Thyroid gland (tissue), 4 donors: ENCODE data around the gene INSYN1. TPM values are rescaled to one million over a fixed set of nuclear protein-coding genes. Genes with fewer than 3 reads are reported as not detected.
A peak's percentile ranks its signal among the peaks of the same experiment; 100 is the strongest.

Source experiments
- DNase-seq, 2 donors: peaks; one replicate each; pipeline ENCODE4 v3.0.0-alpha.2; 2019
- H3K27ac ChIP-seq, 3 donors: fragments of 200-600 bp; sonication (generic); 1 replicate in 2 of 3; 2 replicates in 1 of 3; pipeline ENCODE4 v1.5.1; 2016 to 2019; ENCODE audit warnings: mild to moderate bottlenecking in 1 of 3, moderate library complexity in 1 of 3
- H3K27me3 ChIP-seq: fragments of 200-600 bp; sonication (generic); one replicate; pipeline ENCODE4 v1.5.1; 2019
- H3K36me3 ChIP-seq, 2 donors: fragments of 200-600 bp; sonication (generic); one replicate each; pipeline ENCODE4 v1.5.1; 2016 to 2019
- H3K4me1 ChIP-seq, 2 donors: fragments of 200-600 bp; sonication (generic); one replicate each; pipeline ENCODE4 v1.5.1; 2017 to 2019
- H3K4me3 ChIP-seq, 3 donors: fragments of 200-600 bp; sonication (generic); replicated peaks in 1 of 3; 1 replicate in 2 of 3; 2 replicates in 1 of 3; pipeline ENCODE4 v1.5.1; 2016; ENCODE audit warnings: mild to moderate bottlenecking in 1 of 3
- H3K9me3 ChIP-seq: fragments of 200-600 bp; sonication (generic); one replicate; pipeline ENCODE4 v1.5.1; 2017
- POLR2A ChIP-seq, 2 donors: fragments of 450-650 bp; IDR thresholded peaks; one replicate each; pipeline ENCODE4 v1.6.1; 2017; ENCODE audit warnings: antibody characterized with exemption in 2 of 2, mild to moderate bottlenecking in 2 of 2, moderate library complexity in 1 of 2
- WGBS, 2 donors: methylation state at CpG; one replicate each; pipeline ENCODE4 v1.1.5; 2017; 5-methylcytosine and 5-hydroxymethylcytosine counted together
- intact Hi-C: fragments of 100-400 bp; cut with DNase I; formaldehyde crosslinking; loops from one replicate; pipeline ENCODE4 v1.15.1; 2023
- total RNA-seq, 4 donors: library from RNA; depleted of rRNA; stranded (reverse); fragments of >200 nt; gene quantifications; one replicate each; pipeline ENCODE4 v1.2.3, GENCODE V29; 2016
- TF ChIP-seq, protein P1 (sequence below), 6 experiments: fragments of 200-600 bp in 3 of 6; fragments of 450-650 bp in 3 of 6; sonication (generic) in 3 of 6; IDR thresholded peaks; one replicate each; pipeline ENCODE4 v1.5.1; 2016 to 2019; ENCODE audit warnings: antibody characterized with exemption in 6 of 6, mild to moderate bottlenecking in 2 of 6, inconsistent platforms in 1 of 6, moderate library complexity in 1 of 6

INSYN1 gene
- total RNA-seq, 4 donors from 2014 or later = 0.83 to 2.5 (median 2.0) TPM

DNA sequence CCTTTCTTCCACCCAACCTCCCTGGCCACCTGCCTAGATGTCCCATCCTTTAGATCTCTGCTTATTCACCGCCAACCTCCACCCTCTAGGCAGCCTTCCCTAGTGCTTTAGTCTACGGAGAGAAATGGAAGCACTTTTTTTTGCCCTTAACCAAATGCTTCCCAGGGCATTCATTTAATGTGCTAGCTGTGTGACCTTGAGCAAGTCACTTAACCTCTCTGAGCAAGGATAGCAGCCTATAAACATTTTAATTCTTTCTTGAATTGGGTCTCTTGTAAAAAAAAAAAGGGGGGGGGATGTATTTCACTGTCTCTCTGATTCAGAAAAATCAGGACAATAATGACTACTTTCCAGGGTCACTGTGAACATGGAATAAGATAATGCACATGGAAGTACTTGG is 3.2 kb upstream of the INSYN1 start:
- TF ChIP-seq, protein P1, sequence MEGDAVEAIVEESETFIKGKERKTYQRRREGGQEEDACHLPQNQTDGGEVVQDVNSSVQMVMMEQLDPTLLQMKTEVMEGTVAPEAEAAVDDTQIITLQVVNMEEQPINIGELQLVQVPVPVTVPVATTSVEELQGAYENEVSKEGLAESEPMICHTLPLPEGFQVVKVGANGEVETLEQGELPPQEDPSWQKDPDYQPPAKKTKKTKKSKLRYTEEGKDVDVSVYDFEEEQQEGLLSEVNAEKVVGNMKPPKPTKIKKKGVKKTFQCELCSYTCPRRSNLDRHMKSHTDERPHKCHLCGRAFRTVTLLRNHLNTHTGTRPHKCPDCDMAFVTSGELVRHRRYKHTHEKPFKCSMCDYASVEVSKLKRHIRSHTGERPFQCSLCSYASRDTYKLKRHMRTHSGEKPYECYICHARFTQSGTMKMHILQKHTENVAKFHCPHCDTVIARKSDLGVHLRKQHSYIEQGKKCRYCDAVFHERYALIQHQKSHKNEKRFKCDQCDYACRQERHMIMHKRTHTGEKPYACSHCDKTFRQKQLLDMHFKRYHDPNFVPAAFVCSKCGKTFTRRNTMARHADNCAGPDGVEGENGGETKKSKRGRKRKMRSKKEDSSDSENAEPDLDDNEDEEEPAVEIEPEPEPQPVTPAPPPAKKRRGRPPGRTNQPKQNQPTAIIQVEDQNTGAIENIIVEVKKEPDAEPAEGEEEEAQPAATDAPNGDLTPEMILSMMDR (IDR thresholded peaks at IDR 0.05) = no peak
- TF ChIP-seq POLR2A (IDR thresholded peaks at IDR 0.05) = no peak
- Histone ChIP-seq H3K27ac (no peak overlapping the region), H3K4me3 (no peak overlapping the region), H3K9me3 (no peaks in the 10 kb centered on the region), H3K36me3 (no peaks in the 10 kb centered on the region), H3K4me1 (peaks cover 9 to 12% of the 10 kb centered on the region in 2 donors), H3K27me3 (peaks cover 7% of the 10 kb centered on the region)
- intact Hi-C loops = no loop called here
- 80 to 84% methylated on average over 2 of the region's 2 CpGs for WGBS, 2 donors
- DNase-seq = no peak

DNA sequence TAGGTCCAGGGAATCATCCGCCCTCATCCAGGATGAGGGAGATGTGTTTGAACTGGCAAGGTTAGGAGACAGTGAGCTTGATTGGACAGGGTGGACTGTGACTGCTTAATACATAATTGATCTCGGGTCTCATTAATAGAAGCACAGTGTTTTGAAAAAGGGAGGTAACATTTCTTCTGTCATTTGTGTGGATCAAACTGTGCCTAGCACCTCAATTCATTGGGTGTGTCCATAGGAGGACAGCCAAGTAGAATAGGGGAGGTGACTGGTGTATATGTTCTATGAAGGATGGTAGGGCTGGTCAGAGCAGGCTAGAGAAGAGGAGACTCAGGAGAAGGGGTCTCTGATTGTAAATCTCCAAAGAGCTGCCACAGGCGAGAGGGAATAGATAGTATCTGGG is 2.8 kb upstream of the INSYN1 start:
- no peaks in the 10 kb centered on the region for H3K36me3 ChIP-seq
- peaks cover 7% of the 10 kb centered on the region for H3K27me3 ChIP-seq
- no peak for DNase-seq
- no peak overlapping the region for H3K27ac ChIP-seq
- intact Hi-C loops = no loop called here
- no peak for TF ChIP-seq POLR2A (IDR thresholded peaks at IDR 0.05)
- TF ChIP-seq, protein P1 (IDR thresholded peaks at IDR 0.05) = no peak
- H3K4me3 ChIP-seq = no peak overlapping the region
- H3K9me3 ChIP-seq = no peaks in the 10 kb centered on the region
- peaks cover 9 to 12% of the 10 kb centered on the region in 2 donors for H3K4me1 ChIP-seq
- 86 to 91% methylated on average over 3 of the region's 3 CpGs for WGBS, 2 donors

DNA sequence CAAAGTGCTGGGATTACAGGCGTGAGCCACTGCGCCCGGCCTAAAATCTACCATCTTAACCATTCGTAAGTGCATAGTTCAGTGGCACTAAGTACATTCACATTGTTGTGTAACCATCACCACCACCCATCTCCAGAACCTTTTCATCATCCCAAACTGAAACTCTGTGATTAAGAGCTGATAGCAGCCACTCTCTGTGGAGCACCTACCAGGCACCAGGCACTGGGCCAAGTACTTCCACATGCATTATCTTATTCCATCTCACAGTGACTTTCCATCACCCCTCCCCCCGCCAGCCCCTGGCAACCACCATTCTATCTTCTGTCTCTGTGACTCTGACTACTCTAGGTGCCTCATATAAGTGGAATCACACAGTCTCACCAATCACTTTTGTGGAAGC is 2.3 kb upstream of the INSYN1 start:
- Histone ChIP-seq H3K4me1 (peaks cover 9 to 12% of the 10 kb centered on the region in 2 donors), H3K27me3 (peaks cover 7% of the 10 kb centered on the region), H3K9me3 (no peaks in the 10 kb centered on the region), H3K4me3 (no peak overlapping the region), H3K27ac (no peak overlapping the region), H3K36me3 (no peaks in the 10 kb centered on the region)
- TF ChIP-seq POLR2A (IDR thresholded peaks at IDR 0.05) = no peak
- TF ChIP-seq, protein P1 (IDR thresholded peaks at IDR 0.05) = no peak
- DNase-seq = no peak
- intact Hi-C loops = no loop called here
- WGBS, 2 donors = 87 to 94% methylated on average over 5 of the region's 5 CpGs

DNA sequence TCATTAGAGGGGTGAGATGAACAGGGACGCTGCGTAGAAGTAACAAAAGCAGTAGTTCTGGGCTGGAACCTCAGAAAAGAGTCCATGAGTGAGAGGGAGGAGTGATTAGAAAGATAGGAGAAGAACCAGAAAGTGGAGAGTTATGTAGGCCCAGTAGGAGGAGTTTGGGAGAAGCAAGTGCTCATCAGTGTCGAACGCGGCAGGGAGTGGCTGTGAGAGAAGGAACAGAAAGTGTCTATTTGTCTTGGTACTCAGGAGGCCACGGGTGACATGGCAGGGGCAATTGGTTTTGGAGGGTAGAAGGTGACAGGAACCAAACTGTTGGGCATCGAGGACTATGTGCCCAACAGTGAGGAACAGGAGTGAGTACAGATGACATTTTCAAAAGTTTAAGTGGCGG is 1.3 kb upstream of the INSYN1 start:
- Histone ChIP-seq H3K4me1 (peaks cover 9 to 12% of the 10 kb centered on the region in 2 donors), H3K36me3 (no peaks in the 10 kb centered on the region), H3K27ac (no peak overlapping the region), H3K27me3 (peaks cover 7% of the 10 kb centered on the region), H3K9me3 (no peaks in the 10 kb centered on the region), H3K4me3 (no peak overlapping the region)
- no peak for DNase-seq
- TF ChIP-seq, protein P1 (IDR thresholded peaks at IDR 0.05) = no peak
- no peak for TF ChIP-seq POLR2A (IDR thresholded peaks at IDR 0.05)
- intact Hi-C loops = no loop called here
- WGBS, 2 donors = 75 to 77% methylated on average over 8 of the region's 8 CpGs

DNA sequence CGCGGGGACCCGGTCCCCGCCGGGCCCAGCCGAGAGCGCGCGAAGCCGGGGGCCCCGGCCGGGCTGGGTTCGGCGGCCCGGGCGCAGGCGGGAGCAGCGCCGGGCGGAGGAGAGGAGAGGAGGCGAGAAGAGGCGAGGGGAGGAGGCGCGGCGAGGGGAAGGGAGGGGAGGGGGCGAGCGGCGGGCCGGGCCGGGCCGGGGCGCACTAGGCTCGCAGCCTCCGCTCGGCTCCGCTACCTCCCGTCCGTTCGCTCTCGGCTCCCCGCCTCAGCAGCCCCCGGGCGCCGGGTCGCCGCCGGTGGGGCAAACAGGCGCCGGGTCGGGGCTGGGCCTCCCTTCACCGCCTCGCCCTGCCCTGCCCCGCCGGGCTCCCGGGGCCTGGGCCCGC is 351 bp downstream of the INSYN1 start:
- H3K36me3 ChIP-seq = no peaks in the 10 kb centered on the region
- no peak overlapping the region for H3K27ac ChIP-seq
- H3K27me3 ChIP-seq = peaks cover 7% of the 10 kb centered on the region
- WGBS, 2 donors = 0% methylated on average over 4 of the region's 56 CpGs; no CpG with 5 or more reads in 1 of the 2 donors
- DNase-seq = peak; percentile 11 to 19
- TF ChIP-seq, protein P1 (IDR thresholded peaks at IDR 0.05) = no peak
- no peak for TF ChIP-seq POLR2A (IDR thresholded peaks at IDR 0.05)
- H3K9me3 ChIP-seq = no peaks in the 10 kb centered on the region
- H3K4me3 ChIP-seq = peak overlapping the region in 2 of 3 donors; percentile 14 to 44
- intact Hi-C loops = no loop called here
- peaks cover 9 to 12% of the 10 kb centered on the region in 2 donors for H3K4me1 ChIP-seq
